HepG2 (cell line): ENCODE data around the gene CCDC6. TPM values are rescaled to one million over a fixed set of nuclear protein-coding genes. Genes with fewer than 3 reads are reported as not detected.

Experiments
- ATAC-seq: fragments of 200-7000 bp; cut with Tn5 transposase; 3 replicates; pipeline ENCODE4 v1.9.1; 2020; ENCODE audit warnings: mild to moderate bottlenecking, moderate library complexity
- BruUV-seq: library from RNA; stranded (reverse); fragments of 400-500 nt; replicated peaks from 2 replicates; lab custom pipeline; 2021; lab: Mats Ljungman, UMichigan
- CTCF ChIA-PET: fragments of 300-600 bp; formaldehyde crosslinking; extraction: SDS; loops from one replicate; lab custom pipeline; 2021; ENCODE audit warnings: low total read pairs, inconsistent platforms, low intra/inter-chr PET ratio; lab: Yijun Ruan, JAX
- POLR2A ChIA-PET: fragments of 350-600 bp; sonication (Branson Sonifier 250); formaldehyde crosslinking; loops from one replicate; lab custom pipeline; 2020; ENCODE audit warnings: antibody characterized with exemption, inconsistent platforms; lab: Yijun Ruan, JAX
- DNase-seq: peaks from one replicate; pipeline ENCODE4 v3.0.0-alpha.2; 2015; ENCODE audit warnings: low spot score
- FAIRE-seq: peaks from 3 replicates; lab custom pipeline; 2011; peaks lifted over from hg19 to GRCh38; lab: Jason Lieb, UNC
- H2AFZ ChIP-seq: one replicate; pipeline ENCODE4 v1.6.1; 2011; ENCODE audit warnings: low read length, inconsistent platforms
- H3K27ac ChIP-seq: fragments of 300-600 bp; 3 replicates; pipeline ENCODE4 v1.8.0; 2011; ENCODE audit warnings: mixed run types, mild to moderate bottlenecking, mixed read lengths, low read length, inconsistent platforms; ENCODE audit not compliant: insufficient read depth; ENCODE audit errors: extremely low read length
- H3K27me3 ChIP-seq, 2 experiments: fragments of 200-600 bp in 1 of 2; 2 replicates in 1 of 2; 3 replicates in 1 of 2; pipeline versions ENCODE4 v1.6.0 to v1.8.0; 2011; ENCODE audit warnings: low read length in 2 of 2, mild to moderate bottlenecking in 2 of 2, moderate library complexity in 2 of 2, inconsistent platforms in 1 of 2; ENCODE audit not compliant: insufficient read depth in 2 of 2, control insufficient read depth in 1 of 2
- H3K36me3 ChIP-seq, 2 experiments: fragments of 200-600 bp in 1 of 2; replicated peaks in 1 of 2; 2 replicates in 1 of 2; 3 replicates in 1 of 2; pipeline versions ENCODE4 v1.5.1 to v1.8.0; 2011; ENCODE audit warnings: low read length in 2 of 2, inconsistent platforms in 1 of 2; ENCODE audit not compliant: insufficient read depth in 2 of 2, control insufficient read depth in 1 of 2
- H3K4me1 ChIP-seq: 2 replicates; pipeline ENCODE4 v1.5.1; 2012; ENCODE audit warnings: low read length, inconsistent platforms; ENCODE audit not compliant: insufficient read depth
- H3K4me2 ChIP-seq: 2 replicates; pipeline ENCODE4 v1.6.0; 2011; ENCODE audit warnings: low read depth, low read length, inconsistent platforms
- H3K4me3 ChIP-seq, 3 experiments: fragments of 200-600 bp in 1 of 3; sonication (generic), shearing (Covaris generic) in 1 of 3; replicated peaks in 1 of 3; 2 replicates each; pipeline ENCODE4 v1.5.1; 2011 to 2016; ENCODE audit warnings: low read length in 3 of 3, inconsistent platforms in 2 of 3, low read depth in 2 of 3, mild to moderate bottlenecking in 2 of 3, control low read depth in 1 of 3, mixed read lengths in 1 of 3; ENCODE audit not compliant: insufficient read depth in 1 of 3
- H3K79me2 ChIP-seq: one replicate; pipeline ENCODE4 v1.6.1; 2011; ENCODE audit warnings: low read length, inconsistent platforms; ENCODE audit not compliant: insufficient read depth
- H3K9ac ChIP-seq: 2 replicates; pipeline ENCODE4 v1.6.0; 2011; ENCODE audit warnings: mild to moderate bottlenecking, low read depth, low read length, inconsistent platforms; ENCODE audit not compliant: insufficient read depth
- H3K9me3 ChIP-seq: 2 replicates; pipeline ENCODE4 v1.5.1; 2012; ENCODE audit warnings: mild to moderate bottlenecking, low read length
- H4K20me1 ChIP-seq: 2 replicates; pipeline ENCODE4 v1.6.0; 2011; ENCODE audit warnings: inconsistent platforms, mild to moderate bottlenecking, low read length, moderate library complexity; ENCODE audit not compliant: insufficient read depth
- BRF2 ChIP-seq: sonication (generic); formaldehyde crosslinking; IDR thresholded peaks from 2 replicates; pipeline ENCODE4 v1.8.1; 2022; ENCODE audit warnings: mild to moderate bottlenecking, missing genetic modification reagents
- FOXP1 ChIP-seq, 2 experiments: fragments of 450-650 bp in 1 of 2; IDR thresholded peaks; 2 replicates each; pipeline ENCODE4 v1.6.1; 2017 to 2018; ENCODE audit warnings: antibody characterized with exemption in 1 of 2
- HOMEZ ChIP-seq: IDR thresholded peaks from 2 replicates; pipeline ENCODE4 v1.6.1; 2016; ENCODE audit warnings: low read depth
- NCOA1 ChIP-seq: sonication (generic); formaldehyde crosslinking; IDR thresholded peaks from 2 replicates; pipeline ENCODE4 v1.9.0; 2021; ENCODE audit warnings: missing genetic modification reagents
- RFXAP ChIP-seq: sonication (generic); formaldehyde crosslinking; IDR thresholded peaks from 2 replicates; pipeline ENCODE4 v1.4.0; 2020; ENCODE audit warnings: missing genetic modification reagents, borderline replicate concordance
- SIX1 ChIP-seq: sonication (generic); formaldehyde crosslinking; IDR thresholded peaks from 2 replicates; pipeline ENCODE4 v1.4.0; 2020; ENCODE audit warnings: missing genetic modification reagents, borderline replicate concordance
- SYNCRIP ChIP-seq: fragments of 200-400 bp; formaldehyde crosslinking; IDR thresholded peaks from 2 replicates; pipeline ENCODE4 v1.6.1; 2018; ENCODE audit warnings: mild to moderate bottlenecking, low read depth, low read length; ENCODE audit not compliant: insufficient read depth
- YEATS4 ChIP-seq: sonication (generic); formaldehyde crosslinking; IDR thresholded peaks from 2 replicates; pipeline ENCODE4 v1.4.0; 2020; ENCODE audit warnings: missing genetic modification reagents, borderline replicate concordance
- ZBTB1 ChIP-seq: sonication (generic); formaldehyde crosslinking; IDR thresholded peaks from 2 replicates; pipeline ENCODE4 v1.4.0; 2020; ENCODE audit warnings: missing genetic modification reagents, borderline replicate concordance
- ZNF607 ChIP-seq: sonication (generic); formaldehyde crosslinking; IDR thresholded peaks from 2 replicates; pipeline ENCODE4 v1.5.1; 2020; ENCODE audit warnings: missing genetic modification reagents, mild to moderate bottlenecking, borderline replicate concordance
- WGBS: methylation state at CpG from one replicate; pipeline ENCODE4 v1.1.6; 2017; ENCODE audit warnings: low lambda C conversion rate; 5-methylcytosine and 5-hydroxymethylcytosine counted together
- in situ Hi-C: cut with HindIII; loops from 2 replicates; pipeline ENCODE4 v1.10.0; 2017; ENCODE audit warnings: low pct_unique_long_range_greater_than_20kb; ENCODE audit not compliant: extremely low pct_ligation_motif_present
- intact Hi-C: fragments of 100-400 bp; cut with micrococcal nuclease; formaldehyde crosslinking; loops from one replicate; pipeline ENCODE4 v1.10.0; 2022; ENCODE audit not compliant: unreplicated experiment
- polyA plus RNA-seq, 8 experiments: library from polyadenylated mRNA; depleted of rRNA in 3 of 8; stranded (reverse) in 7 of 8; unstranded in 1 of 8; fragments of >200 nt; fragmentation: Illumina TruSeq in 4 of 8; extraction: Trizol in 4 of 8; gene quantifications; 2 replicates each; pipeline versions ENCODE4 v1.2.1 to v1.2.3, GENCODE V29; 2011 to 2016; ENCODE audit warnings: low read depth in 4 of 8, missing spikeins in 1 of 8, mixed read lengths in 1 of 8; ENCODE audit not compliant: insufficient read depth in 1 of 8
- total RNA-seq, 5 experiments: library from RNA; depleted of rRNA; stranded (reverse); fragments of >200 nt; fragmentation: Illumina TruSeq; extraction: Trizol; gene quantifications; 2 replicates each; pipeline ENCODE4 v1.2.3, GENCODE V29; 2016; ENCODE audit warnings: low read depth in 1 of 5
- TF ChIP-seq, protein P1 (sequence below): IDR thresholded peaks from 2 replicates; pipeline ENCODE4 v1.6.1; 2016; ENCODE audit warnings: control low read depth
- TF ChIP-seq, protein P2 (sequence below): IDR thresholded peaks from 2 replicates; pipeline ENCODE4 v1.6.1; 2016; ENCODE audit warnings: missing genetic modification reagents, missing compliant biosample characterization
- TF ChIP-seq, protein P3 (sequence below): sonication (generic); formaldehyde crosslinking; IDR thresholded peaks from 2 replicates; pipeline ENCODE4 v1.5.1; 2020; ENCODE audit warnings: mild to moderate bottlenecking, moderate library complexity, missing genetic modification reagents

The CCDC6 gene
- total and polyA plus RNA-seq, 2 of the 13 experiments (the other 11 are each of a cell fraction or from before 2014, with no cell fraction given): 17.9 to 18.3 TPM

DNA sequence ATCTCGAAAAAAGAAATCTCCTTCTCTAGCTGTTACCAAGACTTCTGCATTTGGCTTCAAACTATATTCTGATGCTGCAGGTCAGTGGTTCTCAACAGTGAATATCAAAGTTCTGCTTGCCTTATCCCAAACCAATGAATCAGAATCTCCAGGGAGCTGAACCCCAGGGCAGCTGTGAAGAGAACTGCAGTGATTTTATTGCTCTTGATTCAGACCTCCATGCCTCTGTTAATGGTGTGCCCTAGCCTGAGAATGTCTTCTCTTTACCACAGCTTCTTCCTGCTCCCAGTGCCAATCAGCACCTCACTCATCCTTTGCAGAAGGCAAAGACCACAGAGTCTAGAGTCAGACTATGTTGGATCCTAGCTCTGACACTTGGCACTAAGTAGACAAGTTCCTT is 106.9 kb downstream of the CCDC6 start:
- no peak for ATAC-seq
- FAIRE-seq: no peak
- no peak overlapping the region for H3K9ac ChIP-seq
- TF ChIP-seq RFXAP (CRISPR knock-in tag) (no peak), SYNCRIP (no peak), SIX1 (CRISPR knock-in tag) (no peak)
- H3K79me2 ChIP-seq: no peaks in the 10 kb centered on the region
- H4K20me1 ChIP-seq: no peaks in the 10 kb centered on the region
- H3K36me3 ChIP-seq: peaks cover 9 to 50% of the 10 kb centered on the region in 2 experiments
- no TSS peak for BruUV-seq
- CTCF ChIA-PET: no interaction called here
- H3K9me3 ChIP-seq: no peaks in the 10 kb centered on the region
- no peak overlapping the region for H3K4me2 ChIP-seq
- H3K4me3 ChIP-seq: no peak overlapping the region
- intact Hi-C loops (no loop called here), in situ Hi-C loops (no loop called here)
- no peaks in the 10 kb centered on the region for H3K4me1 ChIP-seq
- no peak overlapping the region for H2AFZ ChIP-seq
- DNase-seq: no peak
- POLR2A ChIA-PET: no interaction called here
- no peak overlapping the region for H3K27ac ChIP-seq
- H3K27me3 ChIP-seq: no peaks in the 10 kb centered on the region
- WGBS: 100% methylated on average over 1 of the region's 1 CpG

DNA sequence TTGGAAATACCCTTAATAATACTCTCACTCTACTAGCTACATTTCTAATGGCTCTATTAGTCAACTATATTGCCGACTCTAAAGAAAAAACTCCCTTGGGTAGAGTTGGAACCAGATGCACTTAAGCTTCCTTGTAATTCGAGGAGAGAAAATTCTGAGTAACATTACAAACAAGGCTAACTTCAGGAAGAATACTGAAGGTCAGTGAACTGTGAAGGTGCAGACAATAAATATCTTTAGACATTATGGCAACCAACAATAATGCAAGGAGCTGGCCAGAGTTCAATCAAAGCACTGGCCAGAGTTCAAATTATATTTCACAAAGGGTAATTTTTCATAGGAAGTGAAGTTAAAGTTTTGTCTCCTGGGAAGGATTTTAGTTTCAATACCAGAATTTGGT is 112.4 kb downstream of the CCDC6 start:
- no peak overlapping the region for H2AFZ ChIP-seq
- H3K4me1 ChIP-seq: no peaks in the 10 kb centered on the region
- in situ Hi-C loops: no loop called here
- H3K9ac ChIP-seq: no peak overlapping the region
- CTCF ChIA-PET: no interaction called here
- no peak overlapping the region for H3K4me2 ChIP-seq
- DNase-seq: no peak
- no peaks in the 10 kb centered on the region for H3K79me2 ChIP-seq
- intact Hi-C loops: no loop called here
- FAIRE-seq: no peak
- peaks cover 9 to 47% of the 10 kb centered on the region in 2 experiments for H3K36me3 ChIP-seq
- ATAC-seq: no peak
- no peak overlapping the region for H3K27ac ChIP-seq
- H4K20me1 ChIP-seq: no peaks in the 10 kb centered on the region
- no peaks in the 10 kb centered on the region for H3K9me3 ChIP-seq
- H3K4me3 ChIP-seq: no peak overlapping the region
- BruUV-seq: no TSS peak
- POLR2A ChIA-PET: no interaction called here
- no peaks in the 10 kb centered on the region for H3K27me3 ChIP-seq
- 97% methylated on average over 2 of the region's 2 CpGs for WGBS
- TF ChIP-seq, protein P1, sequence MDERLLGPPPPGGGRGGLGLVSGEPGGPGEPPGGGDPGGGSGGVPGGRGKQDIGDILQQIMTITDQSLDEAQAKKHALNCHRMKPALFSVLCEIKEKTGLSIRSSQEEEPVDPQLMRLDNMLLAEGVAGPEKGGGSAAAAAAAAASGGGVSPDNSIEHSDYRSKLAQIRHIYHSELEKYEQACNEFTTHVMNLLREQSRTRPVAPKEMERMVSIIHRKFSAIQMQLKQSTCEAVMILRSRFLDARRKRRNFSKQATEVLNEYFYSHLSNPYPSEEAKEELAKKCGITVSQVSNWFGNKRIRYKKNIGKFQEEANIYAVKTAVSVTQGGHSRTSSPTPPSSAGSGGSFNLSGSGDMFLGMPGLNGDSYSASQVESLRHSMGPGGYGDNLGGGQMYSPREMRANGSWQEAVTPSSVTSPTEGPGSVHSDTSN: no peak
- TF ChIP-seq YEATS4 (CRISPR knock-in tag) (no peak), FOXP1 (IDR thresholded peaks at IDR 0.05) (no peak), FOXP1 (CRISPR knock-in tag; IDR thresholded peaks at IDR 0.05) (no peak), ZBTB1 (CRISPR knock-in tag) (no peak), BRF2 (CRISPR knock-in tag) (no peak), ZNF607 (CRISPR knock-in tag) (no peak), NCOA1 (CRISPR knock-in tag) (no peak), HOMEZ (CRISPR knock-in tag) (no peak)
- TF ChIP-seq, protein P2, sequence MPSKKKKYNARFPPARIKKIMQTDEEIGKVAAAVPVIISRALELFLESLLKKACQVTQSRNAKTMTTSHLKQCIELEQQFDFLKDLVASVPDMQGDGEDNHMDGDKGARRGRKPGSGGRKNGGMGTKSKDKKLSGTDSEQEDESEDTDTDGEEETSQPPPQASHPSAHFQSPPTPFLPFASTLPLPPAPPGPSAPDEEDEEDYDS (CRISPR knock-in tag): no peak
- TF ChIP-seq, protein P3, sequence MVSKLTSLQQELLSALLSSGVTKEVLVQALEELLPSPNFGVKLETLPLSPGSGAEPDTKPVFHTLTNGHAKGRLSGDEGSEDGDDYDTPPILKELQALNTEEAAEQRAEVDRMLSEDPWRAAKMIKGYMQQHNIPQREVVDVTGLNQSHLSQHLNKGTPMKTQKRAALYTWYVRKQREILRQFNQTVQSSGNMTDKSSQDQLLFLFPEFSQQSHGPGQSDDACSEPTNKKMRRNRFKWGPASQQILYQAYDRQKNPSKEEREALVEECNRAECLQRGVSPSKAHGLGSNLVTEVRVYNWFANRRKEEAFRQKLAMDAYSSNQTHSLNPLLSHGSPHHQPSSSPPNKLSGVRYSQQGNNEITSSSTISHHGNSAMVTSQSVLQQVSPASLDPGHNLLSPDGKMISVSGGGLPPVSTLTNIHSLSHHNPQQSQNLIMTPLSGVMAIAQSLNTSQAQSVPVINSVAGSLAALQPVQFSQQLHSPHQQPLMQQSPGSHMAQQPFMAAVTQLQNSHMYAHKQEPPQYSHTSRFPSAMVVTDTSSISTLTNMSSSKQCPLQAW (CRISPR knock-in tag): no peak
